ENCODE results near the gene SAMD10.
"Not testable (repeated sequence)": the region's sequence is repeated elsewhere in the genome, so short reads cannot be mapped to it uniquely, and the experiment has no call there.

Gene SAMD10

GRCh38 chr20:64003960-64004725 lies 24.7 kb upstream of the SAMD10 start:
- H3K4me3 ChIP-seq (ENCODE audit: low read depth, low read length), result no peak overlapping the region

GRCh38 chr20:64001607-64002011 lies 22.2 kb upstream of the SAMD10 start:
- H3K4me3 ChIP-seq (ENCODE audit: low read depth, low read length), result no peak overlapping the region

GRCh38 chr20:64000906-64001305 lies 21.5 kb upstream of the SAMD10 start:
- H3K4me3 ChIP-seq (ENCODE audit: low read depth, low read length), result no peak overlapping the region

GRCh38 chr20:63982937-63983336 lies 3.5 kb upstream of the SAMD10 start:
- H3K4me3 ChIP-seq (ENCODE audit: low read depth, low read length), result no peak overlapping the region

DNA sequence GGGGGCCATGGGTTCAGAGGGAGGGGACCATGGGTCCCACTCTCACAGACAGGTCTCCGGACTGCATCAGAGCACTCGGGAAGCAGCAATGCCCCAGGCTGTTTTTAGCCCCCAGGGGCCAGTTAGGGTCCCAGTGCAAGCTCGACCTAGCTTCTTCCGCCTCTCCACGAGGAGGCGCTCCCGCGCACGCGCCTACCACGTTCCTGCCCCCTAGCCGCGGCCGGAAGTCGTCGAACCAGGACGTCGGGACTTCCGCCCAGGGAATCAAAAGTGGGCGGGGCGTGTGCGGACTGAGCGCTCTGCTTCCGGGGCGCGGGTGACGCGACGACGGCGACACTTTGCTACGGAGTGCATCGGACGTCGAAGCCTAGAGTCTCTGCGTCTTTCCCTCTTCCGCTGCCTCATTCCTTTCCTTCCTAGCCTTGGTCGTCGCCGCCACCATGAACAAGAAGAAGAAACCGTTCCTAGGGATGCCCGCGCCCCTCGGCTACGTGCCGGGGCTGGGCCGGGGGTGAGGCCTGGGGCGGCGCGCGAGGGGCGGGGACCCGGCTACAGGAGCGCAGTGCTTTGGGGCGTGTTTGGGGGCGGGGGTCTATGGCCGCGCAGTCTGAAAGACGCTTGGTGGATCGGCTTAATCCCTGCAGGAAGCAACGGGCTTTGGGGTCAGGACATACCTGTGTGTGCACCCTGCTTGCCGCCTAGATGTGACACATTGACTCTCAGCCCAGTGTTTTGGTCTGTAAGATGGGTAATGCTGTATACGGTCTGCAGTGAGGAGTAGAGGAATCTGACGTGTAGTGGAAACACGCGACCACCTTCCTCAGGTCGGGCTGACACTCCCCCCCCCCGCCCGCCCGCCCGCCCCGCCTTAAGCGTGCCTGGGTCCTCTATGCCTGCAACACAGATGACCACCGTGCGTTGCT lies 1.6 kb upstream of the SAMD10 start, which contains the start of gene PRPF6:
Gene PRPF6, plus strand, starts transcription at position 327 of the 923 bp plus-strand sequence. Its CDS starts 114 bp downstream, at position 441.
- H3K4me3 ChIP-seq (ENCODE audit: low read depth, low read length), result peak within 1 kb of the TSS; percentile 94

- H3K4me3 ChIP-seq (ENCODE audit: low read depth, low read length), result no peak overlapping the region
Observed at GRCh38 chr20:63980317-63980805, 919 bp upstream of the SAMD10 start.

DNA sequence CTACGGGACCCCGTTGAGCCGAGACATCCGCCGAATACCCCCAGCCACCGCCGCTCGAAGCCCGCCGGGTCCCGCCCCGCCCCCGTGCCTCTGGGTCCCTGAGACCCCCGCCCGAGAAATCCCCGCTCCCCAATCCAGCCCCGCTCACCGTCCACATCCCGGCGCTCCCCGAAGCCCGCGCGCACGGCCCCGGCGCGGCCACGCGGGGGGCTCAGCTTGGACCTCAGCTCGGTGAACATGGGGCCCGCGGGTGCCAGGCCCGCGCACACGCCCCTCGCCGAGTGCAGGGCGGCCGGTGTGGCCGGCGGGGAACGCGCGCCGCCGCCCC lies 249 bp downstream of the SAMD10 start:
- H3K4me3 ChIP-seq (ENCODE audit: low read depth, low read length), result peak overlapping the region; percentile 74

DNA sequence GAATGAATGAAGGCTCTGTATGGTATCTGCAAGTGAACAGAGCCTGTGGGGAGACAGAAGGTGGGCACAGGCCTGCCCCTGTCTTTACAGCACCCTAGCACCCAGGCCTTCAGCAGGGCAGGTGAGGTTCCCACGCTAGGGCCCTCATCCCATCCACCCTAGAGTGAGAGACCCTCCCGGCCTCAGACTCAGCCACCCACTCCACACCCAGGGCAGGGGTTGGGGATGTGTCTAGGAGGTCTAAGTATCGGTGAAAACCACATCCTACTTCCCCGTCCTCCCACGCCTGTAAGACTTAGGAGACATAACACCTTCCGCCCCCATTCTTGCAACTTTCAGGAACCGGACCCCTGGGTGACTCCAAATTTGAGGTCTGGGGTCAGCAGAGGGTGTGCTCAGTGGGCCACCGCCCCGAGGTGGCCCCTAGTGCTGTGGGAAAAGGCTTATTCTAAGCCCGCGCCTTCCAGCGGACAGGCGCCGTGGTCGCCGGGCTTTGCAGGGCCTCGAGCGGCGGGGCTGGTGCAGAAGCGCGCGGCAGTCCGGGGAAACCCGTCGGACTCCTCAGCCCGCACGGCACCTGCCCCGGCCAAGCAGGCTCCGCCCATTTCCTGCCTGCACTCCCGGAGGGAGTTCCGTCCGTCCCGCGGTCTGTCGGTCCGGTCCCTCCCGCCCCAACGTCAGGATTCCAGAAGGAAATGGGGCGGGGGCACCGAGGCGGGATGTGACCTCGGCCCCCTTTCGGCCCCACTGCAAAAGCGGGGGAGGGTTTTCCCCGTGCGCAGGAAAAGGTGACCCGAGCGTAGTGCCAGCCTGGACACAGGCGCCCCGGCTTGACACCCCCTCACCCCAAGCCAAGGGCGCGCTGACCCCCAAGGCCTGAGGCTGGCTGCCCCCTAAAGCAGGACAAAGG lies 868 bp downstream of the SAMD10 start:
- peak overlapping the region; percentile 74 for H3K4me3 ChIP-seq (ENCODE audit: low read depth, low read length)

GRCh38 chr20:63977739-63978276 lies 1.6 kb downstream of the SAMD10 start:
- H3K4me3 ChIP-seq (ENCODE audit: low read depth, low read length), result no peak overlapping the region

- H3K4me3 ChIP-seq (ENCODE audit: low read depth, low read length), result no peak overlapping the region
Observed at GRCh38 chr20:63976980-63977738, 2.3 kb downstream of the SAMD10 start.

- H3K4me3 ChIP-seq (ENCODE audit: low read depth, low read length), result not testable (repeated sequence)
Observed at GRCh38 chr20:63976511-63976910, 2.9 kb downstream of the SAMD10 start.

DNA sequence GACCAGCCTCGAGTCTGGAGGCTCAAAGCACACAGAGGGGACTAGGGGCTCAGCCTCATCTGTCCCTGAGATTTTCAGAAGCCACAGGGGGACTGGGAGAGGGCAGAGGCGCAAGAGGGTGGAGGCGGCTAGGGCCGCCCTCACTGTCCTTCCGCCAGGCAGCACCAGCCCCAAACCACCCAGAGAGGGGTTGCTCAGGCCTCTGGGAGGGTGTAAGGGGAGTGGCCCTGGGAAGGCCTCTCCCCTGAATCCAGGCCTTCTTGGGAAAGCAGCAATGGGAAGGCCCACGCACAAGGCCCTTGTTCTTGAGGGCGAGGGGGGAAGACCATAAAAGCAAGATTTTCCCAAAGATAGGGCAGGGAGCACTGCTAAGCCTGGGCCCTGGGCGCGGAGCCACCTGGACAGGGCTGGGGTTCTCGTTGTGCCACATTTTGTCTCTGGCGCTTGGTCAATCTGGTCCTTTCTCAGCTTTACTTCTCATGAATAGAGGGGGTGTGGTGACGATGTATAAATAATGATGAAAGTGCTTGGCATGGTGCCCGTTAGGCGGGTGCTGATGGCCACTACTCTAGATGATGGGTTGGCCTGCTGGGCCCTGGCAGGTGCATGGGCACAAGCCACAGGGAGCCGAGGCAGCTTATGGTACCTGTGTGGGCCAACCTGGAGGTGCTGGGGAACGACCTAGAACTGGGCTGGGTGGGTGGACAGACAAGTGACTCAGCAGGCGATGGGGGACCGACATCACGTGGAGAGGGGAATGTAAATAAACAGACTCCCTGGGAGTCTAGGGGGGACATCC lies 4.8 kb downstream of the SAMD10 start:
- no peak overlapping the region for H3K4me3 ChIP-seq (ENCODE audit: low read depth, low read length)

GRCh38 chr20:63973636-63974401 lies 5.6 kb downstream of the SAMD10 start:
- H3K4me3 ChIP-seq (ENCODE audit: low read depth, low read length), result peak overlapping the region; percentile 37

- H3K4me3 ChIP-seq (ENCODE audit: low read depth, low read length), result no peak overlapping the region
Observed at GRCh38 chr20:63973160-63973479, 6.3 kb downstream of the SAMD10 start.

DNA sequence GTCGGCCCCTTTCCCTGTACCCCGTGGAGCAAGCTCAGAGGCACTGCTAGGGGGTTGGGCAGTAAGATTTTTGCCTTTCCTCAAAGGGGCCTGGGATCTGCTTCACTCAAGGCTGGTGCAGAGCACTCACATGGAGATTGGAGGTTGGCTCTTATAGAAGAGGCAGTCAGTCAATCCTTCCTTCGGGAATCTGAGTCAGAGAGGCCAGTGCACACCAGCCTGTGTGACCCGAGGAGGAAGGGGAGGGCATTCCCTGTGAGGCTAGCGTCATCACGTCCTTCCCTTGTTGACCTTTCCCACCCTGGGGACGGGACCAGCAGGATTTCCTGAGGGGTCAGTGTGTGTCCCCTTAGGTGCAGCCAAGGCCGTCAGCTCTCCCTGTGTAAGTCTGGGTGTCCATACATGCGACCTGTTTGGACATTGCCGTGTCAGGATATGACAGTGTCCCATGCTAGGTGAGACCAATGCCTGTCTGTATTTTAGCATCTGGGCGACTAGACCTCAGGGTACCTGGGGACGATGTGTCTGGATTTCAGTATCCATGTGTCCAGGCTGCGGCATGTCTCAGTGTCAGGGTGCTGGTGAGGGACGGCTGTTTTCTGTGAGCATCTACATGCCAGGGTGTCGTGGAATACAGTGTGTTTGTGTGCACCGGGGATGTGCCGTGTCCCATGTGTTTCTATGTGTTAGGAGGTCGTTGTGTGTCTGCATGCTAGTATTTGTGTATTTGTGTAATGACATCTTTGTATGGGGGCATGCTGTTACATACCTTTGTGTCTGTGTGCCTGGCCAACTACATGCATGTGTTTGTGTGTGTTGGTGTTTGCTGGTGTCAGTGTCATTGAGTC lies 6.9 kb downstream of the SAMD10 start:
- H3K4me3 ChIP-seq (ENCODE audit: low read depth, low read length), result no peak overlapping the region

GRCh38 chr20:63971960-63972311 lies 7.5 kb downstream of the SAMD10 start:
- not testable (repeated sequence) for H3K4me3 ChIP-seq (ENCODE audit: low read depth, low read length)

- H3K4me3 ChIP-seq (ENCODE audit: low read depth, low read length), result no peak overlapping the region
Observed at GRCh38 chr20:63970714-63971431, 8.6 kb downstream of the SAMD10 start.

All from iPS-11a (cell line).